RWPE1 (cell line): ENCODE measurements around the gene ANKRD44.

Experiments used
- CTCF ChIA-PET: fragments of 350-600 bp; sonication (Branson Sonifier 250); formaldehyde crosslinking; extraction: SDS; loops from one replicate; lab custom pipeline; 2021; lab: Yijun Ruan, JAX
- POLR2A ChIA-PET: fragments of 400-600 bp; formaldehyde crosslinking; extraction: SDS; loops from one replicate; lab custom pipeline; 2020; ENCODE audit warnings: antibody characterized with exemption; ENCODE audit not compliant: low non-redundant PET; lab: Yijun Ruan, JAX
- DNase-seq: peaks from one replicate; pipeline ENCODE4 v3.0.0; 2012; ENCODE audit warnings: low spot score
- H3K27ac ChIP-seq: fragments of 450-650 bp; 2 replicates; pipeline ENCODE4 v1.5.1; 2017
- TF ChIP-seq, protein P1 (sequence below): fragments of 450-650 bp; conservative IDR thresholded peaks from 2 replicates; pipeline ENCODE4 v1.5.1; 2017; ENCODE audit warnings: low read depth, mild to moderate bottlenecking

ANKRD44 gene

DNA sequence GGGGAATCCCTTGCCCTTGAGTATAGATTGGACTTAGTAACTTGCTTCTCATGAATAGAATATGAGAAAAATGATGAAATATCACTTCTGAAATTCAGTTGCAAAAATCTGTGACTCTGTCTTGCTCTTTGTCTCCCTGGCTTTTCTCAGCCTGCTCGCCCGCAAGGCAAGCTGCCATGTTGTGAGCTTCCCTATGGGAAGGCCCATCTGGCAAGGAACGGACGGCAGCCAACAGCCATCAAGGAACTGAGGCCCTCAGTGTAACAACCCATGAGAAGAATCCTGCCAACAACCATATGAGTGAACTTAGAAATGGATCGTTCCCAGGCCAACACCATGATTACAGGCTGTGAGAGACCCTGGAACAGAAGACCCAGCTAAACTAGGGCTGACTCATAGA is 325.7 kb downstream of the ANKRD44 start:
- DNase-seq = no peak
- TF ChIP-seq, protein P1, sequence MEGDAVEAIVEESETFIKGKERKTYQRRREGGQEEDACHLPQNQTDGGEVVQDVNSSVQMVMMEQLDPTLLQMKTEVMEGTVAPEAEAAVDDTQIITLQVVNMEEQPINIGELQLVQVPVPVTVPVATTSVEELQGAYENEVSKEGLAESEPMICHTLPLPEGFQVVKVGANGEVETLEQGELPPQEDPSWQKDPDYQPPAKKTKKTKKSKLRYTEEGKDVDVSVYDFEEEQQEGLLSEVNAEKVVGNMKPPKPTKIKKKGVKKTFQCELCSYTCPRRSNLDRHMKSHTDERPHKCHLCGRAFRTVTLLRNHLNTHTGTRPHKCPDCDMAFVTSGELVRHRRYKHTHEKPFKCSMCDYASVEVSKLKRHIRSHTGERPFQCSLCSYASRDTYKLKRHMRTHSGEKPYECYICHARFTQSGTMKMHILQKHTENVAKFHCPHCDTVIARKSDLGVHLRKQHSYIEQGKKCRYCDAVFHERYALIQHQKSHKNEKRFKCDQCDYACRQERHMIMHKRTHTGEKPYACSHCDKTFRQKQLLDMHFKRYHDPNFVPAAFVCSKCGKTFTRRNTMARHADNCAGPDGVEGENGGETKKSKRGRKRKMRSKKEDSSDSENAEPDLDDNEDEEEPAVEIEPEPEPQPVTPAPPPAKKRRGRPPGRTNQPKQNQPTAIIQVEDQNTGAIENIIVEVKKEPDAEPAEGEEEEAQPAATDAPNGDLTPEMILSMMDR = no peak
- CTCF ChIA-PET = no interaction called here
- POLR2A ChIA-PET = no interaction called here
- no peak overlapping the region for H3K27ac ChIP-seq

DNA sequence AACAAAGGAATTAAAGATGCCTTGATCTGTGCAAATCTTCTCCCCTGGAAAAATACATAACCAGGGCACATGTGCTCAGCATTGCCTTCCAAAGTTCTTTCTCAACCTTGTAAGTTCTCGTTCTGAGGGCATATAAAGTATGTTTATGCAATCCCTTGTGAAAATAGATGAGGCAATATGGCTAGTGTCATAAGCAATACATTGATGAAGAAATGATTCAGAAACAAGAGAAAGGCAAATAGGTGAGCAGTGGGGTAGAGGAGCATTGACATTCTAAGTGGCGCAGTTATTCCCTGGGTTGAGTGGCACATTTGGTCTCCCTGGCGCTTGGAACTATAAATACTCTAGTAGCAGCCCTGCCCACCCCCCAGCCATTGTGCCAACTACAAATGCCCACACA is 326.6 kb downstream of the ANKRD44 start:
- ChIA-PET POLR2A (no interaction called here), CTCF (no interaction called here)
- no peak for DNase-seq
- TF ChIP-seq, protein P1 = no peak
- no peak overlapping the region for H3K27ac ChIP-seq

DNA sequence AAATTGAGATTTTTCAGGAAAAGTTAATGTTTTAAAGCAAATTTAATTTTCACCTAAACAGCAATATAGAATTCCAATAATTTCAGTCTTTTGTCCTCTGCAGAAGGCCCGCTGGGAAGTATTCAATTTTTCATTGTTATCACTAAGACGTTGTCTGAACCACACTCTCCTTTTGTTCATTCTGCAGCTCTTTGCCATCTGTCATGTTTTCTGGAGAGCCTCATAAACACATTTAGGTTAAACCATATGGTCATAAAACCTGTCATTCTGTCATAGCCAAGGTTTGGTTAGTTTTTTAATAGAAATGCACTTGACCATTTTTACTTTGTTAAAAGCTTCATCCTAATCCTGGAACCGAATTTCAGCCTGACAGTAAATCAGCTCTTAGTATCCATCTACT is 330.1 kb downstream of the ANKRD44 start:
- no peak overlapping the region for H3K27ac ChIP-seq
- no peak for DNase-seq
- CTCF ChIA-PET = interaction anchor here (1.0 kb wide), 1 partner anchor 55 kb away, joined by 4 read pairs; no protein-coding TSS in a partner anchor
- TF ChIP-seq, protein P1 = no peak
- POLR2A ChIA-PET = no interaction called here

DNA sequence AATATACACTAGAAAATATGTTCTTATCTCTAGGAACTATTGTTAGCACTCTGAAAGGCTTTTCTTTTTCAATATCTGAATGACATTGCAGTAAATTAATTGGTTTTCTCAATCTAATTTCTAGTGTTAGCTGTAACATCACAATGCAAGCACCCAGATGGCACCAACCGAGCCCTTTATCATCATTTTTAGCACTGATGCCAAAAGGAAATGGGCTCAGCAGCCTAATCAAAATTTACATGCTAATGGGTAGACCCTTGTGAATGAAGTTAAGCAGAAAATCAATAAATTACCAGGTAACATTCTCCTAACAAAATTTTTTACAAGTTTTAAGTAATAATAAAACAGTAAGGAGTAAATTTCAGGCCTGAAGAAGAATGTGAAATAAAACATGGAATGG is 330.6 kb downstream of the ANKRD44 start:
- DNase-seq = no peak
- CTCF ChIA-PET = interaction anchor here (1.0 kb wide), 1 partner anchor 55 kb away, joined by 4 read pairs; no protein-coding TSS in a partner anchor

DNA sequence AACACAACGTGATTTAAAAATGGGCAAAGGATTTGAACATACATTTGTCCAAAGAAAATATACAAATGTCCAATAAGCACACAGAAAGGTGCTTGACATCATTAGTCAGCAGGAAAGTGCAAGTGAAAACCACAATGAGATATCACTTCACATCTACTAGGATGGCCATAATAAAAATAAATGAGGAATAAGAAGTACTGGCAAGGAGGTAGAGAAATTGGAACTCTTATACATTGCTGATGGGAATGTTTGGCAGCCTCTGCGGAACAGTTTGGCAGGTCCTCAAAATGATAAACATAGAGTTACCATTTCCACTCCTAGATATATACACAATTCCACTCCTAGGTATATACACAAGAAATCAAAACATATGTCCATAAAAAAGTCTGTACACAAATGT is 333.1 kb downstream of the ANKRD44 start:
- ChIA-PET POLR2A (no interaction called here), CTCF (no interaction called here)
- no peak overlapping the region for H3K27ac ChIP-seq
- TF ChIP-seq, protein P1 = no peak
- no peak for DNase-seq

More for the DNA sequence above, 330.6 kb downstream of the ANKRD44 start:
- TF ChIP-seq, protein P1 = no peak
- H3K27ac ChIP-seq = no peak overlapping the region
- POLR2A ChIA-PET = no interaction called here

DNA sequence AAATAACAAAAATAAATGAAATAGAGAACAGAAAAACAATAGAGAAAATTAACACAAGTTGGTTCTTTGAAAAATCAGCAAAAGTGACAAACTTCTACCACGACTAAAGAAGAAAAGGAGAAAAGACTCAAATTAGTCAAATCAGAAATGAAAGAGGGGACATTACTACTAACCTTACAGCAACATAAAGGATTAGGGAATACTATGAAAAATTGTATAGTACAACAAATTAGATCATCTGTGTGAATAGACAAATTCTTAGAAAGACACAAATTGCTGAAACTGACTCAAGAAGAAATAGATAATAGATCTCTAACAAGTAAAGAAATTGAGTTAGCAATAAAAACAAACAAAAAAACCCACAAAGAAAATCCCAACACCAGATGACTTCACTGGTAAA is 335.6 kb downstream of the ANKRD44 start:
- TF ChIP-seq, protein P1 = no peak
- ChIA-PET POLR2A (no interaction called here), CTCF (no interaction called here)
- H3K27ac ChIP-seq = no peak overlapping the region
- DNase-seq = no peak
